GM19099 (cell line): ENCODE data around the gene MPPED1.

Source experiments
- POLR2A ChIP-seq: IDR thresholded peaks from 3 replicates; pipeline ENCODE4 v1.6.1; 2011; ENCODE audit warnings: low read depth; ENCODE audit not compliant: insufficient read length; ENCODE audit errors: extremely low read depth

Gene MPPED1

DNA sequence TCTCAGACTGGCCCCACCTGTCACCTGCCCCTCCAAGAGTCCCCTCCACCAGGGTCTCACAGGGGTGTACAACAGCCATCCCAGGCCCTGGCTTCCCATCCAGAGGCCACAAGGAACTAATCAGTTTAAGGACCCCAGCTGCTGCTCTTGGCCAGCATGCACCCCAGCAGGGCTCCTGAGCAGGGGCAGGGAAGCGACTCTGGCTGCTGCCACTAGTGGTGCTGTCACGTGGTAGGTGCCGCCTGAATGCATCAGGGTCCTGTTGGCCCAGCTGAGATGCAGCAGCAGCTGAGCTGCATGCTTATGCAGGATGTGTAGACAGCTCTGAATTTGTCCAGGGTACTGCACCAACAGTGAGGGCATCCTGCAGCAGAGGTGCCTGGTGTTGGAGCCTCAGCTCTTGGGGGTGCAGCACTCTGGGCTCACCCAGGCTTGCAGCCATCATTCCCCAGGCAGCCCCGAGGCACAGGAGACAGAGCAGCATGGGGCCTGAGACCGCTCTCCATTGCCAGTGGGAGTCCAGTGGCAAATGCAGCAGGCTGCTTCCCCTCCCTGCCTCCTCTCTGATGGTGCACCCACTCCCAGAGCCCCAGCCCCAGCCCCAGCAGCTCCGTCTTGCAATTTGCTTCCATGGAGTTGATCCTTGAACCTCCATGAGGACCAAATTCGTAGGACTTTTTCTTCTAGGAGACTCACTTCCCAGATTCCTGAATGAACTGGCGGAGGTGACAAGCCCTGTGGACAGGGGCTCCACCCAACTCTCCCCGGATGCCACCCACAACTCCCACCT lies 98.7 kb downstream of the MPPED1 start:
- TF ChIP-seq POLR2A = no peak

DNA sequence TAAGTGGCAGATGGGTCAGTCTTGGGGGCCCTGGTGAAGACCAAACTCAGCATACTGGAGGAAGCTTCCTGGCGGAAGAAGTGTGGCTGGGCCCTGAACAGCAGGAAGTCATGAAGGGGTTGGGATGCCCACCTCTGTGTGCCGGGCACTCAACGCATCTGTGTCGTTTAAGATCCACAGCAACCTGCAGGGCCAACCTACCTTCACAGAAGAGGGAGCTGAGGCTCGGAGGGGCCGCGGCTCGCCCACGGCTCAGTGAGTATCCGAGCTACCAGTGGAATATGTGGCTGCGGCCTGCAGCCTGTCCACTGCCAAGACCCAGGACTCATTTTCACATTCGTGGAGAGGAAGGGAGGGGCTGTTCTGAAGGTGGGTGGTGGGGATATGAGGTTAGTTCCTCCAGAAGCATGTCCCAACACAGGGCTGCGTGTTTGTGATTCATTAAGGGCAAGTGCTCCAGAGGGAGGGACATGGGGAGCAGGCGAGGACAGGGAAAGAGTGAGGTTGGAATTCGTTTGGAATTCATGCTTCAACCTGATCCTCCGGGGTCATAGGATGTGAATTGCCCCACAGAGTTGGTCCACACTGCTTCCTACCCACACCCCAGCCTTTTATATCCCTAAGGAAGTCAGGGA lies 99.6 kb downstream of the MPPED1 start:
- no peak for TF ChIP-seq POLR2A

DNA sequence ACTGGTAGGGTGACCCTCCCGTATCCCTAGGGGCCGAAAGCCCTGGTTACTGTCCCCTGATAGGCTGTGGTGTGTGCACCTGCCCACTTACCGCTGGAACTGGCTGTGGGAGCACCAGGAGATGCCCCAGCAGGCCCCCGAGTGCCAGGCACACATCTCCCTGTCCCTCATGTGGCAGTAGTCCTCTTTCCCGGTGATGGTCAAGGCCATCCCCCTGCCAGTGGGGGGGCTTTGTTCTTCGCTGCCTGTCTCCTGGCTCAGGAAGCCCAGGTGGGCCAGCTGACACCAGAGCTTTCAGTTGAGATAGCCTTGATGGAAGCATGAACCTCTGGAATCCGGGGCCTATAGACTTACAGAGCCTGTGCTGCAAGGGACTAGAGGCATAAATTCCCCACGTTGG lies 100.5 kb downstream of the MPPED1 start:
- no peak for TF ChIP-seq POLR2A

DNA sequence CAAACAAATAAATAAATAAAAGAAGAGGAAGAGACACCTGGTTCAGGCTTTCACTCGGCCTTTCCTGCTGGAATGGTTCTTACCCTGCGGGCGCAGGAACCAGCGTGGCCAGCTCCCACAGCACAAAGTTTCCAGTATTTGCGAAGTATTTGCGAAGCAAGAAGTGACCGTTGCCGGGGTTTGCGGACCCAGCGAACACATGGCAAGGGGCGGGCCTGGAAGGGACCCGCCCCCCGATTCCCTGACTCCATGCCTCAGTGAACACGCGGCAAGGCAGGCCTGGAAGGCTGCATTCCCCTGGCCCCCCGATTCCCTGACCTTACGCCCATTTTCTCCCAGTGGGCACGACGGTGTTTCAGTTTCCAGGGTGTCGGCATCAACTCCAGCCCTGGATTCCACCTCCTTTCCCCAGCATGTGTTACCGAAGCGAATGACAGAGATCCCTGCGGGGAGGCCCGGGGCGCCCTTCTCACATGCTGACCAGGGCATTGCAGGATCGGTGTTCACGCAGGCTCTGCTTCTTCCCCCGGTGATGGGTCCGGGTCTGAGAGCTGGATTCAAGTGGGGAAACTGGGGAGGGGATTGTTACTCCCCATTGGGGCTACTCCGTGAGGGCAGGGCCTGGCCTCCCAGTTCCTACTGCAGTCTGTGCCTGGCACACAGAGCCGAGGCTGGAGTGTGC lies 102.8 kb downstream of the MPPED1 start:
- no peak for TF ChIP-seq POLR2A

DNA sequence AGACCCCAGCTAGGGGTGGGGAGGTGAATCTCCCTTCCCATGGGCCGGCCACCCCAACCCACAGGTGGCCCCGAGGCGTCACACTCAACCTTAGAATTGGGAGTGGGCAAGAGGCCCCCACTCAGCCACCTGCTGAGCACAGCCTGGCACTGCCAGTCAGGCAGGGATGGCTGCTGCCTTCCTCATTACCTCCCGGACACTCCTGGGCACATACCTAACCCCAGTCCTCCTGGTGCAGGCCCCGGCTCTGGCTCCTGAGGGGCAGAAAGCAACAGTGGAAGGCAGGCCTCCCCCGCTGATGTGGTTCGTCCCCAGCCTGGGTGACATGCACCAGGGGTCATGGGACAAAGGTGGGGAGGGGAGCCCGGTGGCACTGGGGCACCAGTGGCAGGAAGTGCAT lies 103.6 kb downstream of the MPPED1 start:
- no peak for TF ChIP-seq POLR2A

DNA sequence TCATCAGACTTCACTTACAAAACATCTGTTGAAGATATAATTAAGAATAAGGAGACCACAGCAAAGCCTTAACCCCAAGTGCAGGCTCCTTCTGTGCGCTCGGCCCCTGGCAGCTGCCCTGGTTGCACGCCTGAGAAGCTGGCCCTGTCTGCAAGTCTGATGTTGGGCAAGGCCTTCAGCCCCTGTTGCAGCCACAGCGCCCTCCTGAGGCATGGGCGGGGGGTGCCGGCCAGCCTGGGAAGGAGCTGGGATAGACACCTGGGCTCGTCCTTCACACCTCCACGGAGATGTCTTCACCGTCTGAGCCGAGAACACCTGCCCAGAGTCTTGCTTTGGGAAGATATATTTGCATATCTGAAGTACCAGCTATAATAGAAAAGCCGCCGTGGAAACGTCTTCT lies 104.1 kb downstream of the MPPED1 start:
- TF ChIP-seq POLR2A = no peak

DNA sequence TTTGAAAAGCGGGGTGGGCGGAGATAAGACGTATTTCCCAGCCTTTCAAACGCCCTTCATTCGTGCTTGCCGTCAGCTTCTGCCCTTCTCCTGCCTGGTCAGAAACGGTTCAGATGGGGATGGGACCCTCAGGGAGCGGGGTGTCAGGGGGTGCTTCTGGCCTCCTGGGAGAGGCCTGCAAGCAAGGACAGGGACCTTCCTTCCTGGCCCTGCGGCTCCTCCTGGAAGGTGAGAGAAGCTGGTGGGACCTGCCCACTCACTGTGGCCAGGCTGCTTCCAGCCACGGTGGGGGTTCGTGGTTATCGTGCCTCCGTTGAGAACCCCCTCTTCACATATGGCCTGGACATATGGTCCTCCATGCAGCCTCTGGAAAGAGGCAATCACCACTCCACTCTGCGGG lies 104.6 kb downstream of the MPPED1 start:
- TF ChIP-seq POLR2A = no peak

DNA sequence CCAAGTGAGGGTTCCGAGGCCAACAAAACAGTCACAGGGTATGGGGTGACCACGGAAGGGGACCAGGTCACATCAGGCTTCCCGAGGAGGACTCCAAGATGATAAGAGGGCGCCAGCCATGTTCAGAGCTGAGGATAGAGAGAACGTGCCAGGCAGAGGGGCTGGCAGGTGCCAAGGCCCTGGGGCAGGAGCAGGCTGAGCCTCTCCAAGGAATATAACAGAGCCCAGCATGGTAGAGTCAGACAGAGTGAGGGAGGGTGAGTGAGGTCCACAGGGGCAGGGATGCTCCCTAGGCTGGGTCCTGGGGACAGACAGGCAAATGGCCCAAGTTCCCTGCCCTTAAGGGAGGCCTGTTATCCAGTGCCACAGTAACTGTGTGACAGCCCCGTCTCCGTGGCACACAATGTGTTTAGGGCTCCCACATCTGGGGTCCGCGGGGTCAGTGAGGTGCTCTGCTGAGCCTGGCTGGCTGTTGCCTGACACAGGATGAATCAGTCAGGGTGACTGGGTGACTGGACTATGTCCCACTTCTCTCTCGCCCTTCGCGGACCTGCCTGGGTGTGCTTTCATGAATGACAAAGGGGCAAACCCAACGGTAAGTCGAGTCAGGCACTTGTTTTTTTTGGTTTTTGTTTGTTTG lies 105.3 kb downstream of the MPPED1 start:
- TF ChIP-seq POLR2A = no peak

DNA sequence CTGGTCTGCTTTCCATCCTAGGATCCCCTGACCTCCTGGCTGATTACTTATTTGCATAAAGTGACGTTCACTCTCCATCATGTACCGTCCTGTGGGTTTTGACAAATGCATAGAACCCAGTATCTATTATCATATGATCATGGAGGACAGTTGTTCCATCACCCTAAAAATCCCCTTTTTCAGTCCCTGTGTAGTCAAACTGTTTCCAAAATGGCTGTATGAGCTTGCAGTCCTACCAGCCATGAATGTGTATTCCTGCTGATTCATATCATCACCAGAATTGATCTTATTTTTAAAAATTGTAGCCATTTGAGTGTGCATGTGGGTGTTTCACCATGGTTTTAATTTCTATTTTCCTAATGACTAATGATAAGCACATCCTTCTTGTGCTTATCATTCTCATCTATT lies 108.8 kb downstream of the MPPED1 start:
- no peak for TF ChIP-seq POLR2A

DNA sequence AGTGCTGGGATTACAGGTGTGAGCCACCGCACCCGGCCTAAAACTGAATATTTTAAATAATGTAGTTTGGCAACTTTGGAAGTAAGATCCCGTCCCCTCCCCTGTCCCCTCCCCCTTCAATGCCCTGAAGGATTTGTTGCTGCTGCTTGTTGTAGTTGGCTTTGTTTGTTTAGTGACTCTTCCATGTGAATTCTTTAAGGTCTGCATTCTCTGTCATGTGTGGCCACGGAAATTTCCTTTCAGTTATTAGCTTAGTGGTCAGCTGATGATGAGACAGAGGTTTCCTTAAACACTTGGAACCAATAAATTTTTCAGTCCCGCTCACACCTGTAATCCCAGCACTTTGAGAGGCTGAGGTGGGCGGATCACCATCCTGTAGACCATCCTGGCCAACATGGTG lies 109.9 kb downstream of the MPPED1 start:
- TF ChIP-seq POLR2A = no peak

DNA sequence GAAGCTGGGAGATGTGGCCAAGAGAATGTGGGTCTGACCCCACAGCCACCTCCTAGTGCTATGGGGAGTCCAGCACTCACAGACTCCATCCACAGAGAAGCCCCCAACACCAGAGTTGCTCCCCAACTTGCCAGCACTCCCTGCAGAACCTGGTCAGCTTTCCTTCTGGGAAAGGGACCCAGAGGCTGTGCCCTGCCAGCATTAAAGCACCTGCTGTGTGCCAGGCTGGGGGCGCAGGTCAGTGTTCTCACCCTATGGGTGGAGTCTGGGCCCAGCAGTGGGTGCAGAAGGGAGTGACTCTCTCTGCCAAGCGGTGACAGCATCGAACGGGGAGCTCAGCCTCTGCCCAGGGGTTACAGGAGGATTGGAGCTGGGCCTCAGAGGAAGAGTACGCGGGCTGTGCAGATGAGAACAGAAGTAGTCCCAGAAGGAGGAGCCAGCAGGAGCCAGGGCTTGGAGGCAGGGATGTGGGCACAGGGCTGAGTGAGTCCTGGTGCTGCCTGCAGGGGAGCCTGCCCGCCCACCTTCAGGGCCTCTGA lies 114.4 kb downstream of the MPPED1 start:
- no peak for TF ChIP-seq POLR2A

DNA sequence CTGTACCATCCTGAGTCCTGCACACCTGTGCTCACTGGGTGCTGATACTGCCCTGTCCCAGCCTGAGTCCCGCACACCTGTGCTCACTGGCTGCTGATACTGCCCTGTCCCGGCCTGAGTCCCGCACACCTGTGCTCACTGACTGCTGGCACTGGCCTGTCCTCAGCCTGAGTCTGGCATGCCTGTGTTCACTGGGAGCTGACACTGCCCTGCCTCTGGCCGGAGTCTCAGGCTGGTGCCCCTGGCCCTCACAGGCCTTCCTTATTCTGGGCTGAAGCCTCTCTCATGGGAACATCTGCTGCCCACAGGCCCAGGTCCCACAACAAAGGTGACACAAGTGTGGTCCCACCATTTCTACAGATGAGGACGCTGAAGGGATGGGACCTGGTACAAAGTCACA lies 115.1 kb downstream of the MPPED1 start:
- no peak for TF ChIP-seq POLR2A

DNA sequence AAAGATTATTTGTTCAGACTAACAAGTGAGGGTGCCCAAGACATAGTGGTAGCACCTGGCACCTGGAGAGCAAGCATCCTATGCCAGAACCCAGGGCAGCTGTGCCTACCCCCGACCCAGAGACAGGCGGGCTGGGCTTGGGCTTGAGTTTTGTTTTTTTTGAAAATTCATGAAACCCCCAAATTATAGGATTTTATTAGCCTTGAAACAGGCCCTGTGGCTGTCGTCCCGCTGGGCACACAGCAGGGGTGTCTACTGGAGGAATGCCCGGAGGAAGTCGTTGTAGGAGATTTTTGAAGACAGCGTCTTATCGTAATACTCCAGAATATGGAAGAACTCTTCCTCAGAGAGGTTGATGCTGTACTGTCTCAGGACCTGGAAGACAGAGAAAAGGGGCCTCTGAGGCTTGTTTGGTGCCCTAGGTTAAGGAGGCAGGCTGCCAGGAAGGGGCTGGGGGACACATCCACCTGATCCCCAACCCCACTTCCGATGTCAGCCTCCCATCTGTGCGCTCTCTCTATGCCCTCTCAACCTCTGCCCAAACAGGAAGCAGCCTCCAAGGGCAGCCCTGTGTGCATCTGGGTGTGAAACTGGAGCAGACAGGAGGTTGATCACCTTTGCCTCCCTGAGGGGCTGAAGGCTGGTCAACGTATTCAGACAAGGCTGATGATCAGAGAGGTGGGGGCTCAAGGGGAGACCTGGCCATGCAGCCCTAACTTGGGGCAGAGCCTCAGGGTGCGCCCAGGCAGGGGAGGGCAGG lies 117.0 kb downstream of the MPPED1 start:
- no peak for TF ChIP-seq POLR2A

DNA sequence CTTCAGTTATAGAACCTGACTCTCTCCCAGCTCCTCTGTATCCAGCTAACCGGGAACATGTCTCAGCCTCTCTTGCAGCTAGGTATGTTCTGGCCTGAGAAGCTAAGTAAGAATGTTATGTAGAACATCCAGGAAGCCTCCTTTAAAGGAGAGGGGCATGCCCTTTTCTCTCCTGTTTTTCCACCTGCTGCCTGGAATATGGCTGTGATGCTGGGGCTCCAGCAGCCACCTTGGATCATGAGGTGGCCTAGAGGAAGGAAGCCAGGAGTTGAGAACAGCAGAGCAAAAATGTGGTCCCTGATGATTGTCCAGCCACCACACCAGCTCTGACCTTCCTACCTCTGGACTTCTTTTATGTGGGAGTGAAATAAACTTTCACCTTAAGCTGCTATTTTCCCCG lies 117.6 kb downstream of the MPPED1 start:
- TF ChIP-seq POLR2A = no peak
